Mucosa of stomach (tissue), 1 donor: ENCODE measurements around the gene GNAT1.

ENCODE experiments used
- H3K27me3 ChIP-seq: one replicate; pipeline ENCODE4 v1.7.0; 2013; ENCODE audit warnings: mild to moderate bottlenecking, low read length; ENCODE audit not compliant: control insufficient read depth, insufficient read depth
- H3K36me3 ChIP-seq: one replicate; pipeline ENCODE4 v1.7.0; 2013; ENCODE audit warnings: low read length; ENCODE audit not compliant: control insufficient read depth, insufficient read depth
- H3K4me1 ChIP-seq: one replicate; pipeline ENCODE4 v1.7.0; 2013; ENCODE audit warnings: mild to moderate bottlenecking, low read length; ENCODE audit not compliant: control insufficient read depth, insufficient read depth
- H3K4me3 ChIP-seq: one replicate; pipeline ENCODE4 v1.7.0; 2013; ENCODE audit warnings: low read length
- H3K9ac ChIP-seq: one replicate; pipeline ENCODE4 v1.7.0; 2013; ENCODE audit warnings: mild to moderate bottlenecking, low read length, moderate library complexity
- H3K9me3 ChIP-seq: one replicate; pipeline ENCODE4 v1.7.0; 2013; ENCODE audit warnings: mild to moderate bottlenecking, low read length, moderate library complexity; ENCODE audit not compliant: control insufficient read depth
- donor health status: Pancreatic carcinoma.

GNAT1 gene

DNA sequence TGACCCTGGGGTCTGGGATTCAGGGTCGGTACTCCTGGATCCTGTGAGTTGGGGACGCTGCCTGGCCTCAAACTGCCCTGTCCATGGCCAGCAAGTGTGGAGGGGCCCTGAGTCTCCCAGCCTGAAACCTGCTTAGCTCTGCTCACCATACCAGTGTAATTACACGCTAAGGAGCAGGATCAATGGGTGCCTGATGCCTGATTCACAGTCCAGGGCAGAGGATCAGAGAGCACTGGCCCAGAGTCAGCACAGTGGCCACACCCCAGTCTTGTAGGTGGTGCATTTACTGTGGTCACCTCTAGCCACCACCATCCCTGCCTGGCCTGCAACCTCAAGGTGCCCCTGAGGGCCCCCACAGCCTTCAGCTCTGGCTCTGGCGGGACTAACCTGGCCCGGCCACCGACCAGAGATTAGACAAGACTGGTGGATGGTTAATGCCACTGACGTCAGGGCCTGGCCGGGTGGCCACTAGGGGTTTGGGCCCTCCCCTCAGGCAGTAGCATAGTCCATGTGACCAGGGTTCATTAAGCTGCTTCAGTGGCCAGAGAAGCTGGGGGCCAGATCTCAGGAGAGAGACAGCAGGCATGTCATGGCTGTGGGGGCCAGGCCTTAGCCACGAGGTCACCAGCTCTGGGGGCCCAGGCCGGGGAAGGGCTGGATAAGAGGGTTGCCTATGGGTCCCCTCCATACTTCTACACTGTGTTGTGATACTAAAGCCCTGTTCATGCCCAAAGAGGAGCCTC lies 10.3 kb downstream of the GNAT1 start:
- Histone ChIP-seq H3K9me3 (no peaks in the 10 kb centered on the region), H3K27me3 (peaks cover 55% of the 10 kb centered on the region), H3K4me3 (no peak overlapping the region), H3K4me1 (peaks cover 10% of the 10 kb centered on the region), H3K36me3 (no peaks in the 10 kb centered on the region), H3K9ac (no peak overlapping the region)

DNA sequence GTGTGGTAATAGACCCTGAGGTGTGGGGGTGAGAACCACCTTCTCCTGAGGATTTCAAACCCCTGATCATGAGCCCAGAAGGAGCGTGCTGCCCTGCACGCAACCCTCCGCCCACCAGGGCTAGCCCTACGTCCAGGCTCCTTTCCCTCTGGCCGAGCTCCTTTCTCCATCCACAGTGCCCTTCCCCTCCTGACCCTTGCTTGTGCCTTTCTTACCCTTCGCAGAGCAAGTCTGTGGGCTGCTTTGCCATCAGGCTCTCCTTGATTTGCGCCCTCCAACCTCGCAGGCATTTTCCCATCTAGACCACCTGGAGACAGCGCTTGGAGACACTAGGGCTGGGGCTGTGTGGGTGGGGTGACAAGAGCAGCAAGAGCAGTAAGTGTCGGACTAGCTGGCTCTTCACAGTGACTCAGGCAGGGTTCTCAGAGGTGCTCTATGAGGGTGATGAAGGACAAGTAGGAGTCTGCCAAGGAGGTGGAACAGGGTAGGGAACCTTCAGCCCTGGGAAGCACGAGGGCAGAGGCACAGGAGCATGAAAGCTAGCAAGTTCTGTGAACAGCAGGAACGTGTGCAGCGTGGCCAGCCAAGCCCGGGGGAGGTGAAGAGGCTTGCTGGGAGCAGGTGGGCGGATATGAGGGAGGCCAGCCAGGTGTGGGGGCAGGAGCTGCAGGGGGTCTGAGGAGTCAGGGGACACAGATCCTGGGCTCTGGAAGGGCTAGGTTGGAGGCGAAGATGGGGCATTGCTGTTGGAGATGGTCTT lies 11.1 kb downstream of the GNAT1 start:
- no peak overlapping the region for H3K9ac ChIP-seq

DNA sequence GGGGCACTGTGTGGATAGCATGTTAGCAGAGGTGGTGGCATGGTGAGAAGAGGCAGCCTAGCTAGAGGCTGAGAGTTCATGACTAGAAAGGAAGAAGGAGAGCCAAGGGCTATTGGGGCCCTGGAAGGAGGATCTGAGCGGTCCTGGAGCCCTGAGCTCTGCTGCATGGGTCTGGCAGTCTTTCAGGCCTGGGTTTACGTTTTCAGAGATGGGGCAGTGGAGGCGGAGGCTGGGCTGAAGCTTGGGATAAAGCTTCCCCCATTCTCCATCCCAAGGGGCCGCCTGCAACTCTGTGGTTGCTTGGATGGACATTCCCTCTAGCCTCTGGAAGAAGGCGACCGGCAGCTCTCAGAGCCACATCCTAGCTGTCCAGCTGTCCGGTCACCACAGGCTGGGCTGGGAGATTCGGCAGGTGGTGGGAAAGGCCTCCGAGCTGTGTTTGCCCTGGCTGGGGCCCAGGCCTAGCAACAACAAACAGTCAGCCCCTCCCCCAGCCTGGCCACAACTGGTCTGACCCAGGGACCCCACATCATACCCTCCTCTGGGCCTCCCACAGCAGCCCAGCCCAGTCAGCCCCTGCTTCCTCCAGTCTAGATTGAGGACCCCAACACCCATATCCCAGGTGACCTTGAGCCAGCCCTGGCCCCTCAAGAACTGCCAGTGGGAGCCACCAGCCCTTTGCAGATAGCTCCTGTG lies 11.9 kb downstream of the GNAT1 start:
- H3K36me3 ChIP-seq: no peaks in the 10 kb centered on the region
- no peaks in the 10 kb centered on the region for H3K9me3 ChIP-seq
- H3K27me3 ChIP-seq: peaks cover 56% of the 10 kb centered on the region
- H3K4me3 ChIP-seq: no peak overlapping the region
- H3K9ac ChIP-seq: no peak overlapping the region
- H3K4me1 ChIP-seq: peaks cover 10% of the 10 kb centered on the region

More for the DNA sequence above, 11.1 kb downstream of the GNAT1 start:
- Histone ChIP-seq H3K36me3 (no peaks in the 10 kb centered on the region), H3K4me1 (peaks cover 10% of the 10 kb centered on the region), H3K9me3 (no peaks in the 10 kb centered on the region), H3K27me3 (peaks cover 56% of the 10 kb centered on the region), H3K4me3 (no peak overlapping the region)

DNA sequence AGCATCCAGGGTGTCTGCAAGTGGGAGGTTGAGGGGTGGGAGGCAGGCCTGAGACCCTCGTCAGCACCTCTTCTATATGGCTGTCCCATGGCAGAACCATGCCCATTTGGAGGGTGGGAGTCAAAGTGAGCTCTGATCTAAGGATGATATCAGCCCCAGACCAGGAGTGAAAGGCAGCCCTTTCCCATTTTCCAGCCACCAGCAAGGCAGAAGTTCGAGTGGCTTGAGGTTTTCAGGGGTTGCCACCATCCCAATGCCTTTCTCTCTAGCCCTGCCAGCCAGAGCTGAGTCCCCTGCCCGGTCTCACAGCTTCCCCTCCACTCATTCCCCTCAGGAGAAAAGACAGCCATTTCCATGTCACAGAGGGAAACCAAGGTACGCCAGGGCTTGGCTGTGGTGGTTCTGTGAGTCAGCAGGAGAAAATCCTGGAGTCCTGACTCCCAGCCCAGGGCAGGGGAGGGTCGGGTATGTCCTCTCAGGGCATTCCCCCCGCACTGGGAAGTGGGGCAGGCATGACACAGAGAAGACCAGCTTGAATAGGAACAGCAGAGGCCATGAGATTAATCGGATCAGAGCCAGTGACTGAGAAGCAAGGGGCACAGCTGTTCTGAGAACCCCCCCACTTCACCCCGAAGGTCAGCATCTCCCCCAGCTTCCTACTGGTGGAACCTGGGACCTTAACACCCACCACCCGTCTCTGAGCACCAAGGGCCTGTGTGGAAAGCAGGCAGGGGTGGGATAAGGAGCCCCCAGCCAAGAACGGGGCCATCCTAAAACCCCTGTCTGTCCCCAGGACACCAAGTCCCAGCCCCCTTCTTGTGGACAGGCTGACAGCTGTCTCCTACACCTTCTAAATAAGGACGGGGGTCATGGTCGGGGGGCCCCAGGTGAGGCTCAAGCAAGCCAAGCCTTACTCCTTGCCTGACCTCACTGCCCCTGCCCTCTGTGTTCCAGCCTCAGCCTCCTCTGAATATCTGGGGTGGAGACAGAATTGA lies 12.7 kb downstream of the GNAT1 start:
- H3K27me3 ChIP-seq: peaks cover 56% of the 10 kb centered on the region
- H3K9ac ChIP-seq: no peak overlapping the region

DNA sequence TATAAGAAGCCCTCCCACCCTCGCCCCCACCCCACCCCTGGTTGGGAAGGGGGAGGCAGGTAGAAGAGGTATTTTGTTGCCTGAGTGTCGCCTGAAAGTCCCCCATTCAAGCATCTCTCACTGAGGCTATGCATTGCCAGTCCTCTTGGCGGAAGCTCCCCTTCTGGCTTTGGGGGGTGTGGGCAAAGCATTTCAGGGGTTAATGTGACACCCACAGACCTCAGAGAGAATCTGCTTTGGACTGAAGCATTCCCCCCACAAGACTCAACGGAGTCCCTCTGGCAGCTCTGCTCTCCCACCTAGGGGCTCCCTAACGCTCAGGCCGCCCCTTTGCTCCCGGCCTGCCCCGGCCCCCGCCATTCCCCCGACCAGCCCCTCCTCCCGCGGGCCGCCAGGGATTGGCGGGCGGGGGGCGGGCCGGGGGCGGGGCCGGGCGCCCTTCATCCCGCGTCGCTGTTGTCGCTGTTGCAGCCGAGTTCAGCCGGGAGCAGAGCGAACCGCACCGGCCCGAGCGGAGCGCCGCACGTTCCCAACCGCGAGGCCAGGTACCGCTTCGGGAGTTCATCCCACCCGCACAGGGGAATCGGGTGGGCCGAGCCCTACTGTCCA lies 13.5 kb downstream of the GNAT1 start, which contains the start of gene SLC38A3:
SLC38A3 (plus strand) TSS at position 468 of the 609 bp plus-strand sequence. CDS start 8,929 bp downstream, outside the sequence.
- no peak within 1 kb of the TSS for H3K4me3 ChIP-seq
- no peak within 1 kb of the TSS for H3K9ac ChIP-seq
- H3K9me3 ChIP-seq: no peaks in the 10 kb centered on the region
- no peaks in the 10 kb centered on the region for H3K36me3 ChIP-seq
- H3K4me1 ChIP-seq: peaks cover 12% of the 10 kb centered on the region
- H3K27me3 ChIP-seq: peaks cover 53% of the 10 kb centered on the region

More for the DNA sequence above, 12.7 kb downstream of the GNAT1 start:
- no peaks in the 10 kb centered on the region for H3K9me3 ChIP-seq
- H3K36me3 ChIP-seq: no peaks in the 10 kb centered on the region
- no peak overlapping the region for H3K4me3 ChIP-seq
- H3K4me1 ChIP-seq: peaks cover 10% of the 10 kb centered on the region

DNA sequence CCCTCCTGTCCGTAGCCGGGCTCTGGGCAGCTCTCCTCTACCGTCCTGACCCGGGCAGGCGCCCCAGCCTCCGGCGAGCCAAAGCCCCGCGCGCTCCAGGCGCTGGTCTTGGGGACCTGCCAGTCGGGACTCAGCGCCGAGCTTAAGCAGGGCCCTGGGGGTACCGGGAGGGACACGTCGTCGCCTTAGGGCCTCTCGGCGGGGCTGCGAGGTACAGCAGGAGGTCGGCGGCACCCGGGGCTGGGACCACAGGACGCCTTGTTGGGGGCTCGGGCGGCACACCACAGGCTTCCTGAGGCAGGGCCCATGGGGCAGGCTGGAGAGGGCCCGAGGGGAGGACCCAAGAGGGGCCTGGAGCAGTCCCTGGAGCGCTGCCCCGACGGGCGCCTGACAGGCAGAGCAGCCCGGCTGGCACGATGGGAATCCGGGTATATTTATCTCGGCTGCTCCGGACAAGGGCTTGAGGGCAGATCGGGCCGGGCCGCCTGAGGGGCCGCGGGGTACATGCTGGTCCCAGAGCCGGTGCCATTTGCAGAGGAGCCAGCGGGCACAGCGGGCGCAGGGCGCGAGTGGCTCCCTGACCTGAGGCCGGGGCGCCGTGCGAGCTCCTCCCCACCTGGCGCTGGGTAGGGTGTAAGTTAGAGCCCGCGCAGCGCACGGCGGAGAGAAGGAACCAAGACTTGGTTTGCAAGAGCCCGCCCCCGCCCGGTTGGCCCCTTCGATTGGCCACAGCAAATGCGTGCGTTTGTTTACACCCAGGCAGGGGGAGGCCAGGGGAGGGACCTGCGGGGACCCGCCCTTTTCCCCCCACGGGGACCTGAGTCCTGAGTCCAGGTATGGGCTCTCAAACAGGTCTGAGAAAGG lies 14.2 kb downstream of the GNAT1 start:
- Histone ChIP-seq H3K27me3 (peaks cover 58% of the 10 kb centered on the region), H3K4me3 (no peak overlapping the region), H3K9ac (no peak overlapping the region)

DNA sequence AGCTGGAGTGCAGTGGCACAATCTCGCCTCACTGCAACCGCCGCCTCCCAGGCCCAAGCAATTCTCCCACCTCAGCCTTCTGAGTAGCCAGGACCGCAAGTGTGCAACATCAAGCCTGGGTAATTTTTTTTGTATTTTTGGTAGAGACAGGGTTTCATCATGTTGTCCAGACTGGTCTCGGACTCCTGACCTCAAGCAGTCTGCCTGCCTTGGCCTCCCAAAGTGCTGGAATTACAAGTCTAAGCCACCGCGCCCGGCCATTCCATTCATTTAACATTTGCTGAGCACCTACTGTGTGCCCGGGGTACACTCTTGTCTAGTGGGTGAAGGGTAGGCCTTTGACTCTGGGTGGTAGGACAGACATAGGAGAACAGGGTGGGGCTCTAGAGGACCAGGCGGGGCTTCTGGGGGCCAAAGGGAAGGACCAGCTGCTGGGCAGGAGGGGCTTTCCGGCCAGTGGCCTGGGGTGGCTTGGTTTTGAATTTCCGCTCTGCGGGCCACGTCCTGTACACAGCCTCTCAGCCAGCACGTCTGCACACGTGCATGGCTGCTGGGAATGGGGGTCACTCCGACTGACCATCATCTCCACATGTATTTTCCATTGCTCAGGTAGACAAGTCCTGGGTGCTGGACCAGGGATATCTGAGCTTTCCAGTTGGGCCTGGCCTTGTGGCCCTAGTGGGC lies 16.1 kb downstream of the GNAT1 start:
- Histone ChIP-seq H3K36me3 (no peaks in the 10 kb centered on the region), H3K4me1 (peaks cover 26% of the 10 kb centered on the region), H3K27me3 (peaks cover 46% of the 10 kb centered on the region), H3K9ac (no peak overlapping the region), H3K4me3 (no peak overlapping the region), H3K9me3 (no peaks in the 10 kb centered on the region)

More for the DNA sequence above, 14.2 kb downstream of the GNAT1 start:
- Histone ChIP-seq H3K4me1 (peaks cover 19% of the 10 kb centered on the region), H3K36me3 (no peaks in the 10 kb centered on the region), H3K9me3 (no peaks in the 10 kb centered on the region)

DNA sequence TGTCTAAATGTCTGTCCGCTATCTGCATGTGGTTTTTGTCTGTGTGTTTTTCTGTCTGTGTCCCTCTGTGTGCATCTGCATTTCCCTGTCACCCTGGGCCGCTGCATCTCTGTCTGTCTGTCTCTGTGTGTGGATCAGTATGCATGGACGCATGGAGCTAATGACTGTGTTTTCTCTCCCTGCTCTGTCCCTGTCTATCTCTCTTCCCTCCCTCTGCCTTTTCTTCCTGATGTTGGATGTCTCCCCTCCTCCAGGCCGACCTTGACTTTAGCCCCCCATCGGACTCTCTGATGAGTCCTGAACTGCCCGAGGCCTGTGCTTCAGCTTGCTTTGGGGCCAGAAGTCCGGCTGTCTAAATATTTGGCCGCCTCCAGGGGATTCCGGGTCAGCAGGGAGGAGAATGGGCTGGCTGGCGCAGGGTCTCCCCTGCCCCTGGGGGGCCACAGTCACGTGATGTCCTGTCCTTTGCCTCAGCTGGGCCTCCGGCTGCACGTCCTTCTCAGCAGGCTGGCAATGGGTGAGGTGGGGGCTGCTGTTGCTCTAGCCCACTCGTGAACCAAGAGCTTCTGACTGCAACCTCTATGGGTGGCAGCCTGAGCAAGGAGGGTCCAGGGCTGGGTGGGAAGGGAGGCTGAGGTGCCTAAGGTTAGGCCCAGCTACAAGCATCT lies 17.4 kb downstream of the GNAT1 start:
- Histone ChIP-seq H3K27me3 (peaks cover 33% of the 10 kb centered on the region), H3K36me3 (no peaks in the 10 kb centered on the region), H3K9ac (no peak overlapping the region), H3K4me1 (peaks cover 38% of the 10 kb centered on the region), H3K9me3 (no peaks in the 10 kb centered on the region), H3K4me3 (no peak overlapping the region)

DNA sequence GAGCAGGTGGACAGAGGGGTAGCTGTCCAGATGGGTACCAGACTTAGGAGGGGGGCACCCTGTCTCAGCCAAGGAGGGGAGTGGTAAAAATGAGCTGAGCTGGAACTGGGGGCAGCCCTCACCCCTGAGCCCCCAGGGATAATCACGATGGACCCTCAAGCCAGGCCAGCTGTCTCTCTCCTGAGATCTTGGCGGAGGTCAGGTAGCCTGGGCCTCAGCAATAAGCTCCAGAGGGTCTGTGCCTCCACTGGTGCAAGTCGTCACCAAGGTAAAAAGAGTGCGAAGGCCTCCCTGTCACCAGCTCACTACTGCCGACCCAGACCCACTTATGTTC lies 18.7 kb downstream of the GNAT1 start:
- H3K36me3 ChIP-seq: no peaks in the 10 kb centered on the region
- H3K4me1 ChIP-seq: peaks cover 38% of the 10 kb centered on the region
- H3K9ac ChIP-seq: no peak overlapping the region
- no peaks in the 10 kb centered on the region for H3K9me3 ChIP-seq
- no peak overlapping the region for H3K4me3 ChIP-seq
- peaks cover 21% of the 10 kb centered on the region for H3K27me3 ChIP-seq
